ENCODE results near the gene COG4.

Gene COG4

DNA sequence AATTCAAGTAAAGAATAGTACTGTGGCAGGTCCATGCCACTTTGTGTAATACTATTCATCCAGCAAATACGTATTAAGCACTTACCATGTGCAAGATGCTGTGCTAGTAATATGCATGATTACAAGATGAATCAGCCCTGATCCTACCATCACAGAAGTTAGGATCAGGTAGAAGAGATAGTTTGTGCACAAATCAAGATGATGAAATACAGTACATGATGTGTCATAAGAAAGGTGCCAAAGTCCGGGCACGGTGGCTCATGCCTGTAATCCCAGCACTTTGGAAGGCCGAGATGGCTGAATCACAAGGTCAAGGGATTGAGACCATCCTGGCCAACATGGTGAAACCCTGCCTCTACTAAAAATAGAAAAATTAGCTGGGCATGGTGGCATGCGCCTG is 10.9 kb downstream of the COG4 start:
- Histone ChIP-seq H3K9ac (ENCODE audit: low read length) (no peak overlapping the region), H3K4me2 (ENCODE audit: low read length) (no peak overlapping the region), H3K36me3 (replicated peaks; ENCODE audit: low read depth, low read length) (peaks cover 28% of the 10 kb centered on the region), H3K27me3 (ENCODE audit: low read depth, low read length) (no peaks in the 10 kb centered on the region), H2AFZ (ENCODE audit: low read depth, low read length) (no peak overlapping the region), H3K4me1 (ENCODE audit: low read length) (peaks cover 13% of the 10 kb centered on the region), H3K4me3 (ENCODE audit: low read length) (no peak overlapping the region), H3K9me3 (ENCODE audit: insufficient read depth, low read length) (no peaks in the 10 kb centered on the region), H3K27ac (ENCODE audit: low read length) (no peak overlapping the region), H4K20me1 (ENCODE audit: insufficient read depth, low read length) (no peaks in the 10 kb centered on the region), H3K79me2 (ENCODE audit: low read length) (no peaks in the 10 kb centered on the region)
- TF ChIP-seq EZH2phosphoT487 (IDR thresholded peaks at IDR 0.05; ENCODE audit: low read depth): no peak
- TF ChIP-seq, protein P1, sequence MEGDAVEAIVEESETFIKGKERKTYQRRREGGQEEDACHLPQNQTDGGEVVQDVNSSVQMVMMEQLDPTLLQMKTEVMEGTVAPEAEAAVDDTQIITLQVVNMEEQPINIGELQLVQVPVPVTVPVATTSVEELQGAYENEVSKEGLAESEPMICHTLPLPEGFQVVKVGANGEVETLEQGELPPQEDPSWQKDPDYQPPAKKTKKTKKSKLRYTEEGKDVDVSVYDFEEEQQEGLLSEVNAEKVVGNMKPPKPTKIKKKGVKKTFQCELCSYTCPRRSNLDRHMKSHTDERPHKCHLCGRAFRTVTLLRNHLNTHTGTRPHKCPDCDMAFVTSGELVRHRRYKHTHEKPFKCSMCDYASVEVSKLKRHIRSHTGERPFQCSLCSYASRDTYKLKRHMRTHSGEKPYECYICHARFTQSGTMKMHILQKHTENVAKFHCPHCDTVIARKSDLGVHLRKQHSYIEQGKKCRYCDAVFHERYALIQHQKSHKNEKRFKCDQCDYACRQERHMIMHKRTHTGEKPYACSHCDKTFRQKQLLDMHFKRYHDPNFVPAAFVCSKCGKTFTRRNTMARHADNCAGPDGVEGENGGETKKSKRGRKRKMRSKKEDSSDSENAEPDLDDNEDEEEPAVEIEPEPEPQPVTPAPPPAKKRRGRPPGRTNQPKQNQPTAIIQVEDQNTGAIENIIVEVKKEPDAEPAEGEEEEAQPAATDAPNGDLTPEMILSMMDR (IDR thresholded peaks at IDR 0.05; ENCODE audit: low read depth, low read length): no peak

DNA sequence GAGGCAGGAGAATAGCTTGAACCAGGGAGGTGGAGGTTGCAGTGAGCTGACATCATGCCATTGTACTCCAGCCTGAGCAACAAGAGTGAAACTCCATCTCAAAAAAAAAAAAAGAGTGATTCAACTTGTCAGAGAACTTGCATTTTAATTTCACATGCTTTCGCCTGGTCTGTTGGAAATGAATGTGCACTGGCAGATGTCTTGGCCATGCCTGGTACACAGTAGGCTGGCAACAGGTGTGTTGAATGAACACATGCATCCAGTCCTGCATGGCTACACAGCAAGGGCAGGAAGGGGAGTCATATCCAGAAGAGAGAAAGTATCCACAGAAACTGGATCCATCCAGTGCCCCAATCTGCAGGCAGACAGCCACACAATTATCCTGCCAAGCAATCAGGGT is 11.5 kb downstream of the COG4 start:
- Histone ChIP-seq H3K36me3 (replicated peaks; ENCODE audit: low read depth, low read length) (peaks cover 32% of the 10 kb centered on the region), H2AFZ (ENCODE audit: low read depth, low read length) (no peak overlapping the region), H3K27me3 (ENCODE audit: low read depth, low read length) (no peaks in the 10 kb centered on the region), H3K27ac (ENCODE audit: low read length) (no peak overlapping the region), H3K4me1 (ENCODE audit: low read length) (peaks cover 13% of the 10 kb centered on the region), H3K9me3 (ENCODE audit: insufficient read depth, low read length) (no peaks in the 10 kb centered on the region), H3K4me3 (ENCODE audit: low read length) (no peak overlapping the region), H3K4me2 (ENCODE audit: low read length) (no peak overlapping the region), H3K9ac (ENCODE audit: low read length) (no peak overlapping the region), H3K79me2 (ENCODE audit: low read length) (no peaks in the 10 kb centered on the region), H4K20me1 (ENCODE audit: insufficient read depth, low read length) (no peaks in the 10 kb centered on the region)
- no peak for TF ChIP-seq EZH2phosphoT487 (IDR thresholded peaks at IDR 0.05; ENCODE audit: low read depth)
- TF ChIP-seq, protein P1 (IDR thresholded peaks at IDR 0.05; ENCODE audit: low read depth, low read length): no peak

DNA sequence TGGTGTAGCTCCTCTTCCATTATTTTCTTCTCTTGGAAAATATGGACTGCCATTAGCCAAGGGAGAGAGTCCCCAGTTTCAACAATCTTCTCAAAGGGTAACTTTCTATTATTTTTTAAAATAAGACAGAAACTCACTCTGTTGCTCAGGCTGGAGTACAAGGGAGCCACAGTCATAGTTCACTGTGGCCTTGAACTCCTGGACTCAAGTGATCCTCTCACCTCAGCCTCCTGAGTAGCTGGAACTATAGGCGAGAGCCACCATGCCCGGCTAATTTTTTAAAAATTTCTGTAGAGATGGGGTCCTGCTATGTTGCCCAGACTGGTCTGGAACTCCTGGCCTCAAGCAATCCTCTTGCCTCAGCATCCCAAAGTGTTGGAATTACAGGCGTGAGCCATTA is 13.1 kb downstream of the COG4 start:
- Histone ChIP-seq H3K79me2 (ENCODE audit: low read length) (no peaks in the 10 kb centered on the region), H4K20me1 (ENCODE audit: insufficient read depth, low read length) (no peaks in the 10 kb centered on the region), H3K9ac (ENCODE audit: low read length) (no peak overlapping the region), H3K27ac (ENCODE audit: low read length) (no peak overlapping the region), H3K27me3 (ENCODE audit: low read depth, low read length) (no peaks in the 10 kb centered on the region), H2AFZ (ENCODE audit: low read depth, low read length) (no peak overlapping the region), H3K4me3 (ENCODE audit: low read length) (no peak overlapping the region), H3K36me3 (replicated peaks; ENCODE audit: low read depth, low read length) (peaks cover 28% of the 10 kb centered on the region), H3K9me3 (ENCODE audit: insufficient read depth, low read length) (no peaks in the 10 kb centered on the region), H3K4me1 (ENCODE audit: low read length) (peaks cover 13% of the 10 kb centered on the region), H3K4me2 (ENCODE audit: low read length) (no peak overlapping the region)
- TF ChIP-seq, protein P1 (IDR thresholded peaks at IDR 0.05; ENCODE audit: low read depth, low read length): no peak
- no peak for TF ChIP-seq EZH2phosphoT487 (IDR thresholded peaks at IDR 0.05; ENCODE audit: low read depth)

DNA sequence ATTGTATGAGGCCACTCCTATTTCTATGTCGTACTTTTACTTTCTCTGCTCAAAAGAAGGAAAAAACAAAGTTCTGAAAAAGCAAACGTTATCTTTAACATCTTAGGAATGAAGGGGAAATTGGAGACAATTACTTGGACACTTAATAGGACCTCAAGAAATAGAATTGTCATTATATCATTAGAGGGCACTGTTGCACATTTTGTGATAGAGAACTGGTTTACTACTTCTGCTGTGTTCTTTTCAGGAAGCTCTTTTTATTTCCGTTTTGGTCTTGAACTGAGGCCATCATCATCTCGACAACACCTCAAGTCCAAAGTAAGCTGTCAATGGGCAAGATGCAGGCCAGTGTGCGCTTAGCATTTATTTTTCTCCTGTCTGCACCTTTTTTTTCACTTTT is 14.6 kb downstream of the COG4 start:
- Histone ChIP-seq H3K27ac (ENCODE audit: low read length) (peak overlapping the region; percentile 9; the same call in 1 of the 2 replicates), H2AFZ (ENCODE audit: low read depth, low read length) (no peak overlapping the region), H3K4me1 (ENCODE audit: low read length) (peaks cover 13% of the 10 kb centered on the region), H3K4me2 (ENCODE audit: low read length) (peak overlapping the region; percentile 13; the same call in 1 of the 2 replicates), H3K79me2 (ENCODE audit: low read length) (no peaks in the 10 kb centered on the region), H3K36me3 (replicated peaks; ENCODE audit: low read depth, low read length) (peaks cover 25% of the 10 kb centered on the region), H3K4me3 (ENCODE audit: low read length) (no peak overlapping the region), H4K20me1 (ENCODE audit: insufficient read depth, low read length) (no peaks in the 10 kb centered on the region), H3K9ac (ENCODE audit: low read length) (no peak overlapping the region), H3K27me3 (ENCODE audit: low read depth, low read length) (no peaks in the 10 kb centered on the region), H3K9me3 (ENCODE audit: insufficient read depth, low read length) (no peaks in the 10 kb centered on the region)
- TF ChIP-seq EZH2phosphoT487 (IDR thresholded peaks at IDR 0.05; ENCODE audit: low read depth): no peak
- TF ChIP-seq, protein P1 (IDR thresholded peaks at IDR 0.05; ENCODE audit: low read depth, low read length): peak; percentile 65
